Duodenal mucosa (tissue), 2 donors: ENCODE results near the gene NOG.

Experiments used
- H3K27ac ChIP-seq: one replicate; pipeline ENCODE4 v1.7.0; 2013; ENCODE audit warnings: low read depth, low read length
- H3K27me3 ChIP-seq, 2 donors: one replicate each; pipeline ENCODE4 v1.7.0; 2013; ENCODE audit warnings: low read length in 2 of 2, control low read depth in 1 of 2; ENCODE audit not compliant: insufficient read depth in 2 of 2, control insufficient read depth in 1 of 2
- H3K36me3 ChIP-seq, 2 donors: one replicate each; pipeline ENCODE4 v1.7.0; 2013; ENCODE audit warnings: low read length in 2 of 2, control low read depth in 1 of 2; ENCODE audit not compliant: insufficient read depth in 2 of 2, control insufficient read depth in 1 of 2
- H3K4me1 ChIP-seq, 2 donors: one replicate each; pipeline ENCODE4 v1.7.0; 2013; ENCODE audit warnings: low read length in 2 of 2, control low read depth in 1 of 2; ENCODE audit not compliant: insufficient read depth in 2 of 2, control insufficient read depth in 1 of 2
- H3K4me3 ChIP-seq, 2 donors: one replicate each; pipeline ENCODE4 v1.7.0; 2013; ENCODE audit warnings: low read length in 2 of 2, low read depth in 1 of 2
- H3K9ac ChIP-seq, 2 donors: one replicate each; pipeline ENCODE4 v1.7.0; 2013; ENCODE audit warnings: low read length in 2 of 2, low read depth in 1 of 2
- H3K9me3 ChIP-seq, 2 donors: one replicate each; pipeline ENCODE4 v1.7.0; 2013; ENCODE audit warnings: low read length in 2 of 2, control low read depth in 1 of 2; ENCODE audit not compliant: control insufficient read depth in 1 of 2

NOG gene

GRCh38 chr17:56630202-56630601, 36.7 kb downstream of the NOG start:
- Histone ChIP-seq H3K36me3 (no peaks in the 10 kb centered on the region), H3K27ac (no peak overlapping the region), H3K9me3 (no peaks in the 10 kb centered on the region), H3K27me3 (no peaks in the 10 kb centered on the region), H3K4me1 (no peaks in the 10 kb centered on the region), H3K9ac (no peak overlapping the region), H3K4me3 (no peak overlapping the region)

GRCh38 chr17:56633681-56634080, 40.2 kb downstream of the NOG start:
- Histone ChIP-seq H3K36me3 (no peaks in the 10 kb centered on the region), H3K4me3 (no peak overlapping the region), H3K4me1 (no peaks in the 10 kb centered on the region), H3K9ac (no peak overlapping the region), H3K27ac (no peak overlapping the region), H3K27me3 (peaks cover 0 to 14% of the 10 kb centered on the region in 2 donors), H3K9me3 (no peaks in the 10 kb centered on the region)

DNA sequence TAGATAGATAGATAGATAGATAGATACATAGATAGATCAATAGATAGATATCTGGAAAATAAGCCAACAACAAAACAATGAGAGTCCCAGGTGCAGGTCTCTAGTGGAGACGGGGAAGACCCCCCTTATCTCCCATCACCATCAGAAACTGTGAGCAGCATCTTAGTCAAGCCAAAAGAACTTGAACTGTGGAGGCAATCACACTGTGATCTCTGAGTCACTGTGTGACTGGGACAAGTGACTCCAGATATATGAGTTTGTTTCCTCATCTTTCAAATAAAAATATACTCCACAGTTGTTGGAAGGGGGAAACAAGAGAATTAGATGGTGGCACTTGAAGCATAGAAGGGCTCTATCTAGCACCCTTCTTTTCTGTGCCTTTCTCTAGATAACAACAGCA, 42.1 kb downstream of the NOG start:
- Histone ChIP-seq H3K4me1 (no peaks in the 10 kb centered on the region), H3K36me3 (no peaks in the 10 kb centered on the region)

DNA sequence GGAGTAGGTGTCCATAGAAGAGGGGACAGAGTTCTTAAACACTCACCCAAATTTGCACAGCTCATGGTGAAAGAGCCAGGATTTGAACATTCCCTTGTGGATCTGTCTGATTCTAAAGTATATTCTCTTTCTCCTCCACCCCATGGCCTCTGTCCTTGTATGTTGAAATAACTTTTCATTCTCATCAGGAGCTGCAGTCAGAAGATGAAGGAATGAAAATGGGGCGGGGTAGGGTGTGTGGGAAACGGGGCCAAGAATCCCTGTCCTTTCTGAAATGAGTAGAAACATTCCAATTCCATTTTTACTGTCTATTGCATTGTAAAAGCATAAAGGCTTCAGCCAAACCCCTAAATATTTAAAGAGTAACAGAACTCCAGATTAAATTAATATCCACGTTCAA, 42.8 kb downstream of the NOG start:
- no peak overlapping the region for H3K27ac ChIP-seq
- no peaks in the 10 kb centered on the region for H3K4me1 ChIP-seq
- no peak overlapping the region for H3K9ac ChIP-seq
- no peaks in the 10 kb centered on the region for H3K36me3 ChIP-seq
- peaks cover 0 to 14% of the 10 kb centered on the region in 2 donors for H3K27me3 ChIP-seq
- H3K4me3 ChIP-seq: no peak overlapping the region
- H3K9me3 ChIP-seq: no peaks in the 10 kb centered on the region

More for the DNA sequence above, 42.1 kb downstream of the NOG start:
- Histone ChIP-seq H3K4me3 (no peak overlapping the region), H3K9me3 (no peaks in the 10 kb centered on the region), H3K9ac (no peak overlapping the region), H3K27me3 (peaks cover 0 to 14% of the 10 kb centered on the region in 2 donors), H3K27ac (no peak overlapping the region)

DNA sequence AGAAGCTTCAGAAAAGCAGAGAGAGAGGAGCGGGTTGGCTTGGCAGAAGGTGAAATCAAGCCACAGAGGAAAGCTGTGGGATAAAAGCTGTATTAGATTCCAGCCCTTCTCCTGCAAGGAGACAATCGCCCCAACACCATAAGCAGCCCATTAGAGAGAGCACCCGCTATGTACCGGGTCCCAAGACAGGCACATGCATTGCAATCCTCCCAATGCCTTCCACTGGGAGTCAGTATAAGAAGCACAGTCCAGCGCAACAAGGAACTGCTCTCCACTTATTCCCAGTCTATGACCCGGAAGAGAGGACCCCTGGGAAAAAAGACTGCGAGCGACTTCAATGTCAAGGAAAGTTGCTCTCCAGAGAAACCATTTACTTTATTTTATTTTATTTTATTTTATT, 43.8 kb downstream of the NOG start:
- Histone ChIP-seq H3K4me3 (no peak overlapping the region), H3K27ac (no peak overlapping the region), H3K9me3 (no peaks in the 10 kb centered on the region), H3K27me3 (peaks cover 0 to 14% of the 10 kb centered on the region in 2 donors), H3K4me1 (no peaks in the 10 kb centered on the region), H3K36me3 (no peaks in the 10 kb centered on the region), H3K9ac (no peak overlapping the region)

DNA sequence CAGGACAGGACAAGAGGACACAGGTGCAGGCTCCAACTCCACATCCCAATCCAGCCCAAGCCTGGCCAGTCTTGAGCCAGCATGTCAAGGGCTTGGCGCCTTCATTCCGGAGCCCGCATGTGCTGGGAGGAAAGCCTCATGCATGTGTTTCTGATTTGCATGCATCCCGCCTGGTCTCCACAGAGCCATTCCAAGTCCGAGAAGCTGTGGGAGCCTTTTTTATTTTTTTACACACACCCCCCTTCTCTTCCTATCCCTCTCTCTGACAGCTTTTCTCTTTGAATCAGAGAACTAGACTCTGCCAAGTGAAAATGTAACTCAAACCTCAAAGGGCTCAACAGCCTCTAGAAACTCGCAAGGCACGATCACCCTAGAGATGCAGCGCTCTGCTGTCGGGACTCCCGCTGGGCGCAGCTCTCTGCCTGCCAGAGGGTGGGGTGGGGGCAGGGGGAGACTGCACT, 45.1 kb downstream of the NOG start:
- Histone ChIP-seq H3K9me3 (no peaks in the 10 kb centered on the region), H3K4me1 (no peaks in the 10 kb centered on the region), H3K4me3 (no peak overlapping the region), H3K9ac (no peak overlapping the region), H3K27me3 (peaks cover 0 to 14% of the 10 kb centered on the region in 2 donors), H3K27ac (no peak overlapping the region), H3K36me3 (no peaks in the 10 kb centered on the region)

DNA sequence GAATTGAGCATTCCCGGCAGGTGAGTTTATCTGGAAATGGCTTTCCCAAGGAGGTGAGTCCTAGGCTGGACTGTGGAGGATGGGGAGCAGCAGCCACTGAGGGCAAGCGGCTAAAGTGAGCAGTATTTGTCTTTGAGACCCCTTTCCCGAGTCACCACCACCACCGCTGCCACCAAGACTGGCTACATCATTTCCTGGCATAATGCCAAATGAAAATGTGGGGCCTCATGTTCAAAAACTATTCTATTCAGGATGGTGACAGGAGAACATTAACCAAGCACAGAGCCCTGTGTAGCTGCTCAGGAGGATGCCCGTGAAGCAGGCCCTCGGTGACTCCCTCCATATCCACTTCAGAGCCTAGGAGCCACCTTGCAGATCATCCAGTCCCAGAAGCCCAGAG, 46.0 kb downstream of the NOG start:
- no peak overlapping the region for H3K9ac ChIP-seq
- H3K4me3 ChIP-seq: no peak overlapping the region
- H3K27ac ChIP-seq: no peak overlapping the region

GRCh38 chr17:56640116-56640515, 46.6 kb downstream of the NOG start:
- Histone ChIP-seq H3K36me3 (no peaks in the 10 kb centered on the region), H3K9me3 (no peaks in the 10 kb centered on the region), H3K9ac (no peak overlapping the region), H3K27me3 (peaks cover 0 to 14% of the 10 kb centered on the region in 2 donors), H3K4me3 (no peak overlapping the region), H3K4me1 (no peaks in the 10 kb centered on the region), H3K27ac (no peak overlapping the region)

More for the DNA sequence above, 46.0 kb downstream of the NOG start:
- H3K27me3 ChIP-seq: peaks cover 0 to 14% of the 10 kb centered on the region in 2 donors
- no peaks in the 10 kb centered on the region for H3K9me3 ChIP-seq
- no peaks in the 10 kb centered on the region for H3K36me3 ChIP-seq
- H3K4me1 ChIP-seq: no peaks in the 10 kb centered on the region

- H3K27ac ChIP-seq: no peak overlapping the region
- no peak overlapping the region for H3K9ac ChIP-seq
- no peaks in the 10 kb centered on the region for H3K4me1 ChIP-seq
- no peaks in the 10 kb centered on the region for H3K36me3 ChIP-seq
- no peaks in the 10 kb centered on the region for H3K9me3 ChIP-seq
- no peak overlapping the region for H3K4me3 ChIP-seq
- H3K27me3 ChIP-seq: peaks cover 0 to 14% of the 10 kb centered on the region in 2 donors
These were observed 47.9 kb downstream of the NOG start for GRCh38 chr17:56641373-56641772.

- H3K4me3 ChIP-seq: no peak overlapping the region
- no peaks in the 10 kb centered on the region for H3K4me1 ChIP-seq
- H3K27ac ChIP-seq: no peak overlapping the region
- H3K9ac ChIP-seq: no peak overlapping the region
- no peaks in the 10 kb centered on the region for H3K9me3 ChIP-seq
- H3K36me3 ChIP-seq: no peaks in the 10 kb centered on the region
- H3K27me3 ChIP-seq: peaks cover 0 to 9% of the 10 kb centered on the region in 2 donors
These were observed 48.4 kb downstream of the NOG start for GRCh38 chr17:56641894-56642293.

DNA sequence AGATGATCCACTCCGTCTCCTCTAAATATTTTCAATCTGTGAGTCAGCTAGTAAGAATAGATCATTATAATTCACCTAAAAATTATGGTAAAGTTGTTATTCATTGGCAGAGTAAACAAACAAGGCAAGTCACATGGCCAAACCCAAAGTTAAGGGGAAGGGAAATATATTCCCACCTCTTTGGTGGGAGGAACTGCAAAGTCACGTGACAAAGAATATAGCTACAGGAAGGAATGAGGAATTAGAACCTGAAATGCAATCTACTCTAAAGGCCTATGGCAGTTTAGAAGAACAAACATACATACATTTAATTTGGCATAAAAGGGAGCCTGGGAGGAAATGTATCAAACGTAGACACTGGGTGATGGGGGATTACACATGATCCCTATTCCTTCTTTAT, 48.9 kb downstream of the NOG start:
- Histone ChIP-seq H3K27me3 (peaks cover 0 to 6% of the 10 kb centered on the region in 2 donors), H3K36me3 (no peaks in the 10 kb centered on the region), H3K4me3 (no peak overlapping the region), H3K4me1 (no peaks in the 10 kb centered on the region), H3K27ac (no peak overlapping the region), H3K9ac (no peak overlapping the region), H3K9me3 (no peaks in the 10 kb centered on the region)
